SK-N-SH (cell line): ENCODE measurements around the gene TYW1. TPM values are rescaled to one million over a fixed set of nuclear protein-coding genes. Genes with fewer than 3 reads are reported as not detected.
A peak's percentile ranks its signal among the peaks of the same experiment; 100 is the strongest.

Experiments used
- CTCF ChIA-PET: fragments of 300-600, 350-600 bp; formaldehyde crosslinking; extraction: SDS; loops from one replicate; lab custom pipeline; 2021; lab: Yijun Ruan, JAX
- POLR2A ChIA-PET: fragments of 350-600 bp; sonication (Branson Sonifier 250); formaldehyde crosslinking; extraction: SDS; loops from one replicate; lab custom pipeline; 2020; ENCODE audit warnings: antibody characterized with exemption, inconsistent platforms; lab: Yijun Ruan, JAX
- DNase-seq: peaks from one replicate; pipeline ENCODE4 v3.0.0; 2012
- H2AFZ ChIP-seq: fragments of 200-600 bp; sonication (generic); 2 replicates; pipeline ENCODE4 v1.8.1; 2016; ENCODE audit warnings: antibody characterized with exemption, mild to moderate bottlenecking, low read depth
- H3F3A ChIP-seq: fragments of 200-600 bp; sonication (generic); replicated peaks from 2 replicates; pipeline ENCODE3; 2016; ENCODE audit warnings: antibody characterized with exemption, mild to moderate bottlenecking; ENCODE audit not compliant: insufficient read depth
- H3K27ac ChIP-seq, 2 experiments: fragments of 200-500 bp in 1 of 2; fragments of 200-600 bp in 1 of 2; sonication (Bioruptor generic) in 1 of 2; sonication (generic), shearing (Covaris generic) in 1 of 2; 2 replicates each; pipeline versions ENCODE4 v1.5.1 to v1.6.1; 2014 to 2016; ENCODE audit warnings: low read depth in 2 of 2, inconsistent platforms in 1 of 2, low read length in 1 of 2, mild to moderate bottlenecking in 1 of 2, mixed read lengths in 1 of 2
- H3K27me3 ChIP-seq: fragments of 200-600 bp; sonication (generic), shearing (Covaris generic); 2 replicates; pipeline ENCODE4 v1.6.1; 2016; ENCODE audit warnings: mixed run types; ENCODE audit not compliant: insufficient read depth
- H3K36me3 ChIP-seq, 2 experiments: fragments of 200-500 bp in 1 of 2; fragments of 200-600 bp in 1 of 2; sonication (Bioruptor generic) in 1 of 2; sonication (generic) in 1 of 2; replicated peaks in 1 of 2; 2 replicates each; pipeline versions ENCODE3 to v1.5.1; 2014 to 2016; ENCODE audit warnings: low read length in 1 of 2, mild to moderate bottlenecking in 1 of 2; ENCODE audit not compliant: insufficient read depth in 2 of 2, control insufficient read depth in 1 of 2
- H3K4me1 ChIP-seq, 2 experiments: fragments of 200-500 bp in 1 of 2; fragments of 200-600 bp in 1 of 2; sonication (Bioruptor generic) in 1 of 2; sonication (generic), shearing (Covaris generic) in 1 of 2; 2 replicates each; pipeline versions ENCODE4 v1.5.1 to v1.6.1; 2014 to 2016; ENCODE audit warnings: low read depth in 1 of 2, low read length in 1 of 2, mixed run types in 1 of 2; ENCODE audit not compliant: insufficient read depth in 2 of 2, control insufficient read depth in 1 of 2
- H3K4me2 ChIP-seq: fragments of 200-600 bp; sonication (generic), shearing (Covaris generic); 2 replicates; pipeline ENCODE4 v1.6.1; 2017; ENCODE audit warnings: mixed run types
- H3K4me3 ChIP-seq, 2 experiments: fragments of 200-500 bp in 1 of 2; fragments of 200-600 bp in 1 of 2; sonication (Bioruptor generic) in 1 of 2; sonication (generic), shearing (Covaris generic) in 1 of 2; 2 replicates each; pipeline versions ENCODE4 v1.5.1 to v1.8.1; 2014 to 2016; ENCODE audit warnings: low read depth in 2 of 2, inconsistent platforms in 1 of 2, low read length in 1 of 2, mild to moderate bottlenecking in 1 of 2, mixed read lengths in 1 of 2, moderate library complexity in 1 of 2
- H3K79me2 ChIP-seq: fragments of 200-600 bp; sonication (generic); 2 replicates; pipeline ENCODE4 v1.8.1; 2017; ENCODE audit warnings: mild to moderate bottlenecking; ENCODE audit not compliant: insufficient read depth
- H3K9ac ChIP-seq: fragments of 200-600 bp; sonication (generic); 2 replicates; pipeline ENCODE4 v1.6.1; 2017; ENCODE audit warnings: mixed run types
- H3K9me2 ChIP-seq: fragments of 200-600 bp; sonication (generic); 2 replicates; pipeline ENCODE4 v1.6.1; 2017; ENCODE audit warnings: mixed run types
- H3K9me3 ChIP-seq: fragments of 200-600 bp; sonication (generic); 2 replicates; pipeline ENCODE4 v1.6.1; 2017; ENCODE audit warnings: mixed run types, mild to moderate bottlenecking, moderate library complexity
- H4K20me1 ChIP-seq: fragments of 200-600 bp; sonication (generic); 2 replicates; pipeline ENCODE4 v1.6.1; 2017; ENCODE audit warnings: mild to moderate bottlenecking, mixed run types; ENCODE audit not compliant: insufficient read depth
- CHD2 ChIP-seq: fragments of 150-350 bp; IDR thresholded peaks from 2 replicates; pipeline ENCODE4 v1.6.1; 2018; ENCODE audit warnings: low read length; ENCODE audit not compliant: partially characterized antibody
- FOSL2 ChIP-seq: IDR thresholded peaks from 2 replicates; pipeline ENCODE4 v1.4.0; 2012; ENCODE audit warnings: low read depth, mild to moderate bottlenecking, moderate library complexity, borderline replicate concordance
- GATA2 ChIP-seq: sonication (generic); formaldehyde crosslinking; IDR thresholded peaks from 2 replicates; pipeline ENCODE4 v1.5.0; 2020; ENCODE audit warnings: mild to moderate bottlenecking, missing genetic modification reagents
- JUND ChIP-seq: IDR thresholded peaks from 2 replicates; pipeline ENCODE4 v1.4.0; 2012
- MEF2A ChIP-seq: IDR thresholded peaks from 2 replicates; pipeline ENCODE4 v1.4.0; 2012; ENCODE audit warnings: low read depth, borderline replicate concordance
- MXI1 ChIP-seq: IDR thresholded peaks from 2 replicates; pipeline ENCODE4 v1.6.1; 2012; ENCODE audit warnings: mild to moderate bottlenecking, low read depth, low read length, improper control_type of control experiment
- NFIC ChIP-seq: IDR thresholded peaks from 2 replicates; pipeline ENCODE4 v1.4.0; 2012; ENCODE audit warnings: borderline replicate concordance
- NRF1 ChIP-seq: IDR thresholded peaks from 2 replicates; pipeline ENCODE4 v1.6.1; 2012; ENCODE audit warnings: low read depth, mild to moderate bottlenecking, low read length
- RAD21 ChIP-seq: IDR thresholded peaks from 2 replicates; pipeline ENCODE4 v1.6.1; 2012; ENCODE audit warnings: mild to moderate bottlenecking, low read length
- RXRA ChIP-seq: IDR thresholded peaks from 2 replicates; pipeline ENCODE4 v1.4.0; 2012; ENCODE audit warnings: low read depth, mild to moderate bottlenecking, borderline replicate concordance
- SIN3A ChIP-seq: IDR thresholded peaks from 2 replicates; pipeline ENCODE4 v1.6.1; 2012; ENCODE audit warnings: low read depth, mild to moderate bottlenecking, low read length, moderate library complexity, borderline replicate concordance
- SMC3 ChIP-seq: IDR thresholded peaks from 2 replicates; pipeline ENCODE4 v1.6.1; 2012; ENCODE audit warnings: low read depth, low read length, improper control_type of control experiment
- TCF12 ChIP-seq: IDR thresholded peaks from 2 replicates; pipeline ENCODE4 v1.4.0; 2012
- YY1 ChIP-seq: IDR thresholded peaks from 2 replicates; pipeline ENCODE4 v1.4.0; 2012; ENCODE audit warnings: low read depth, mild to moderate bottlenecking
- WGBS: methylation state at CpG from one replicate; pipeline ENCODE4 v1.1.6; 2017; ENCODE audit warnings: low lambda C conversion rate; 5-methylcytosine and 5-hydroxymethylcytosine counted together
- polyA plus RNA-seq, 3 experiments: library from polyadenylated mRNA; depleted of rRNA; stranded (reverse); fragments of >200 nt; gene quantifications; 2 replicates each; pipeline ENCODE4 v1.2.3, GENCODE V29; 2012
- TF ChIP-seq, protein P1 (sequence below): IDR thresholded peaks from 2 replicates; pipeline ENCODE4; 2012
- TF ChIP-seq, protein P2 (sequence below): IDR thresholded peaks from 2 replicates; pipeline ENCODE4 v1.4.0; 2012; ENCODE audit warnings: low read depth

The TYW1 gene
- polyA plus RNA-seq, 1 of the 3 experiments (the other 2 are of a cell fraction): 15.0 TPM

DNA sequence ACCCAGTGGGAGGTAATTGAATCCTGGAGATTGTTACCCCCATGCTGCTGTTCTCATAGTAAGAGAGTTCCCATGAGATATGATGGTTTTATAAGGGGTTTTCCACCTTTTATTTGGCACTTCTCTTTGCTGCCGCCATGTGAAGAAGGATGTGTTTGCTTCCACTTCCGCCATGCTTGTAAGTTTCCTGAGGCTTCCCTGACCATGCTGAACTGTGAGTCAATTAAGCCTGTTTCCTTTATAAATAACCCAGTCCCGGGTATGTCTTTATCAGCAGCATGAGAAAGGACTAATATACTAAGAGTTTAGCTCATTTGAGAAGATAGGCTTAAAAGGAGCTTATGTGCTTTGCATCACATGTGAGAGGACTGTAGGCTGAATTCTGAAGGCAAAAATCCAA lies 46.3 kb upstream of the TYW1 start (continued):
- TF ChIP-seq, protein P1, sequence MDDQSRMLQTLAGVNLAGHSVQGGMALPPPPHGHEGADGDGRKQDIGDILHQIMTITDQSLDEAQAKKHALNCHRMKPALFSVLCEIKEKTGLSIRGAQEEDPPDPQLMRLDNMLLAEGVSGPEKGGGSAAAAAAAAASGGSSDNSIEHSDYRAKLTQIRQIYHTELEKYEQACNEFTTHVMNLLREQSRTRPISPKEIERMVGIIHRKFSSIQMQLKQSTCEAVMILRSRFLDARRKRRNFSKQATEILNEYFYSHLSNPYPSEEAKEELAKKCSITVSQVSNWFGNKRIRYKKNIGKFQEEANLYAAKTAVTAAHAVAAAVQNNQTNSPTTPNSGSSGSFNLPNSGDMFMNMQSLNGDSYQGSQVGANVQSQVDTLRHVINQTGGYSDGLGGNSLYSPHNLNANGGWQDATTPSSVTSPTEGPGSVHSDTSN: no peak
- no peak for TF ChIP-seq GATA2 (CRISPR knock-in tag)
- no peak for TF ChIP-seq CHD2

DNA sequence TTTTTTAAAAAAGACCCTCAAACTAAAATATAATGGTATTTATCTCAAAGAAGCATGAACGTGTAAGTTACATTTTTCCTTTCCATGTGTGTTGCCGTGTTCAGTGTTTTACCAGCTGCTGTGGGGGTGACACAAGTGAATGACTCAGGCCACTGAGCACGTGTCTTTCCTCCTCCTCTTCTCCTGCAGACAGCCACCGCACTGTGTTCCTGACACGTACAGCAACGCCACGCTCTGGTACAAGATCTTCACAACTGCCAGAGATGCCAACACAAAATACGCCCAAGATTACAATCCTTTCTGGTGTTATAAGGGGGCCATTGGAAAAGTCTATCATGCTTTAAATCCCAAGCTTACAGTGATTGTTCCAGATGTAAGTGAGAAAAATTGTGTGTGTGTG lies 45.9 kb upstream of the TYW1 start:
- no peak for DNase-seq
- Histone ChIP-seq H3K9ac (no peak overlapping the region), H3K36me3 (peaks cover 48 to 87% of the 10 kb centered on the region in 2 experiments)

DNA sequence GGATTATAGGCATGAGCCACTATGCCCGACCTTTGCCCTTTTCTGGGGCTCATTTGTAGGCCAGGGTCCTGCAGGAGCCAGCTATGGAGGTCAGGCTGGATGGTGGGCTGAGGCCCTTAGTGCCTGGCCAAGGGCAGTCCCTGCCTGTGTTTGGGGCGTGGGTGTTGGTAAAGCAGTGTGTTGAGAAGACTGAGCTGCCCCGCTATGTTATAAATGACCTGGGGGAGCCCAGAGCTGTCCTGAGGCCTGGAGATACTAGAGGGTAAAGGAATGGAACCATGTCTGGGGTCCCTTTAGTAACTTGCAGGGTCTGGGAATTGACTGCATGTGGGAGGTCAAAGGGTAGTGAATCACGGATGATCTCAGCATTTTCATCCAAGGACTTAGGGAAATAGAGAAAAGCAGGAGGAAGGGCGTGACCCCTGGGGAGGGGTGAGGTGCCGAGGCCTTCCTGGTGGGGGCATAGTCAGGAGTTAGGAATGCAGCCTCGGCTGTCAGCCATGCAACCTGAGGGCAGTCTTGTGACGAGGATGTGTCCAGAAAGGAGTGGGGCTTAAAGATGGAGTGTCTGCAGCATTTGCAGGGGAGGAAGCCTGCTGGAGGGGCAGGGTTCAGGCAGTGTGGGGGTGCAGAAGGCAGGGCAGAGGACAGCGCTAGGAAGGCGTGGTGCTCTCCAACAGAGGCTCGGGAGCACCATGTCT lies 44.1 kb upstream of the TYW1 start:
- CTCF ChIA-PET: interaction anchor here (1.1 kb wide), 1 partner anchor 396 kb away, joined by 3 read pairs; no protein-coding TSS in a partner anchor
- H3K27ac ChIP-seq: peak overlapping the region in 1 of 2 experiments; percentile 6; a peak in 1 of 4 replicates
- peaks cover 0 to 9% of the 10 kb centered on the region in 2 experiments; a peak in 1 of 4 replicates for H3K4me1 ChIP-seq
- TF ChIP-seq MXI1 (no peak), JUND (peak; percentile 42; the same call in 1 of the 2 replicates), RXRA (no peak), NRF1 (no peak), TCF12 (peak; percentile 22; the same call in 1 of the 2 replicates), RAD21 (no peak), SIN3A (no peak), SMC3 (no peak), YY1 (no peak), FOSL2 (peak; percentile 44; the same call in 1 of the 2 replicates), MEF2A (no peak)
- TF ChIP-seq, protein P1: no peak
- TF ChIP-seq, protein P2, sequence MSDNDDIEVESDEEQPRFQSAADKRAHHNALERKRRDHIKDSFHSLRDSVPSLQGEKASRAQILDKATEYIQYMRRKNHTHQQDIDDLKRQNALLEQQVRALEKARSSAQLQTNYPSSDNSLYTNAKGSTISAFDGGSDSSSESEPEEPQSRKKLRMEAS: 0 out of 2 replicates have a peak, but pooled peaks have one; percentile 30
- TF ChIP-seq, all 33 proteins: peak for 4
- no peaks in the 10 kb centered on the region for H3K9me3 ChIP-seq
- peaks cover 14% of the 10 kb centered on the region; the same call in 1 of the 2 replicates for H3K79me2 ChIP-seq
- no peaks in the 10 kb centered on the region for H3F3A ChIP-seq
- no peak for DNase-seq
- H3K9ac ChIP-seq: 0 out of 2 replicates have a peak overlapping the region, but pooled peaks have one; percentile 2
- H3K9me2 ChIP-seq: no peaks in the 10 kb centered on the region
- H3K4me3 ChIP-seq: no peak overlapping the region
- no peaks in the 10 kb centered on the region for H4K20me1 ChIP-seq
- POLR2A ChIA-PET: no interaction called here
- H3K36me3 ChIP-seq: peaks cover 59 to 93% of the 10 kb centered on the region in 2 experiments
- H3K27me3 ChIP-seq: no peaks in the 10 kb centered on the region
- WGBS: 57% methylated on average over 11 of the region's 11 CpGs
- H3K4me2 ChIP-seq: peak overlapping the region; percentile 17; the same call in 1 of the 2 replicates
- no peak overlapping the region for H2AFZ ChIP-seq

More for the DNA sequence above, 45.9 kb upstream of the TYW1 start:
- WGBS: 92% methylated on average over 8 of the region's 8 CpGs
- no peak overlapping the region for H3K27ac ChIP-seq
- no peaks in the 10 kb centered on the region for H3K9me3 ChIP-seq
- H3K9me2 ChIP-seq: no peaks in the 10 kb centered on the region
- no peaks in the 10 kb centered on the region for H3K27me3 ChIP-seq
- H3K4me2 ChIP-seq: no peak overlapping the region
- no peak overlapping the region for H3K4me3 ChIP-seq
- TF ChIP-seq NRF1 (no peak), SMC3 (no peak), NFIC (no peak)
- TF ChIP-seq, protein P2: no peak
- TF ChIP-seq, all 33 proteins: peak for 0
- POLR2A ChIA-PET: no interaction called here
- H3K79me2 ChIP-seq: peaks cover 22% of the 10 kb centered on the region; the same call in 1 of the 2 replicates
- CTCF ChIA-PET: interaction anchor here (0.8 to 1.5 kb wide), 2 partner anchors 9 to 49 kb away, joined by 3 to 4 read pairs; no protein-coding TSS in a partner anchor
- no peaks in the 10 kb centered on the region for H3F3A ChIP-seq
- H2AFZ ChIP-seq: no peak overlapping the region
- H4K20me1 ChIP-seq: no peaks in the 10 kb centered on the region
- peaks cover 0 to 9% of the 10 kb centered on the region in 2 experiments; a peak in 1 of 4 replicates for H3K4me1 ChIP-seq
